ENCODE data around the gene CHST12.
A peak's percentile ranks its signal among the peaks of the same experiment; 100 is the strongest.

Gene CHST12

DNA sequence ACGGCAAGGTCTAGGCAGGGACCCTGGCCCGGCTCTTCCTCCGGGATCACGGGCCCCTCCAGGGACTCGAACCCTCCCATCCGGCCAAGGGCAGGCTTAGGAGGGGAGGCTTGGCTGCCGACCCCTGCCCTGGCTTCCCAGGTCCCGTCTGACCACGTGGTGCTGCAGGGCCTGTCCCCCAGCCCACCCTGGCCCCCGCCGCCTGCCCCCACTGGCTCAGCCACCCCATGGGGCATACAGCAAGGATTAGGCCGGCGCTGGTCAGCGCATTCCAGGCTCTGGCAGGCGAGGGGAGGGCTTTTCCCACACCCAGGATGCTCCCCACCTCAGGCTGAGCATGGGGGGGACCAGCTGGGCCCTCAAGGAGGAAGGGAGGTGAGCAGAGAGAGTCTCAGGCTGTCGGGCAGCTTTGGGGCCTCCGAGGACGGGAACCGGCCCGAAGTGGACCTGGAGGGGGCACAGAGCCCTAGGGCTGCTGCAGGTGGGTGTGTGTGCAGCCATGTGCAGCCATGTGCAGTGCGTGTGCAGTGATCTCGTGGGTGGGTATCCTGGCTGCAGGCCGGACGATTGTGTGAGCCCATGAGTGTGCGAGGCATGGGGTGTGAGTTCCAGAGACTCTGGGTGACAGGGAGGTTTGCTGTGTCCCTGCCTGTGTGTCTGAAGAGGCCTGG is 73.5 kb downstream of the CHST12 start:
- TF ChIP-seq, protein P1, sequence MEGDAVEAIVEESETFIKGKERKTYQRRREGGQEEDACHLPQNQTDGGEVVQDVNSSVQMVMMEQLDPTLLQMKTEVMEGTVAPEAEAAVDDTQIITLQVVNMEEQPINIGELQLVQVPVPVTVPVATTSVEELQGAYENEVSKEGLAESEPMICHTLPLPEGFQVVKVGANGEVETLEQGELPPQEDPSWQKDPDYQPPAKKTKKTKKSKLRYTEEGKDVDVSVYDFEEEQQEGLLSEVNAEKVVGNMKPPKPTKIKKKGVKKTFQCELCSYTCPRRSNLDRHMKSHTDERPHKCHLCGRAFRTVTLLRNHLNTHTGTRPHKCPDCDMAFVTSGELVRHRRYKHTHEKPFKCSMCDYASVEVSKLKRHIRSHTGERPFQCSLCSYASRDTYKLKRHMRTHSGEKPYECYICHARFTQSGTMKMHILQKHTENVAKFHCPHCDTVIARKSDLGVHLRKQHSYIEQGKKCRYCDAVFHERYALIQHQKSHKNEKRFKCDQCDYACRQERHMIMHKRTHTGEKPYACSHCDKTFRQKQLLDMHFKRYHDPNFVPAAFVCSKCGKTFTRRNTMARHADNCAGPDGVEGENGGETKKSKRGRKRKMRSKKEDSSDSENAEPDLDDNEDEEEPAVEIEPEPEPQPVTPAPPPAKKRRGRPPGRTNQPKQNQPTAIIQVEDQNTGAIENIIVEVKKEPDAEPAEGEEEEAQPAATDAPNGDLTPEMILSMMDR (IDR thresholded peaks at IDR 0.05; ENCODE audit: low read depth, low read length, poor library complexity, severe bottlenecking): no peak
- no peak for TF ChIP-seq EZH2phosphoT487 (IDR thresholded peaks at IDR 0.05; ENCODE audit: borderline replicate concordance, low read length)
- no peaks in the 10 kb centered on the region for H3F3A ChIP-seq (ENCODE audit: control insufficient read depth, insufficient read depth)
- H3K4me1 ChIP-seq (ENCODE audit: control insufficient read depth, low read length): peaks cover 3% of the 10 kb centered on the region; the same call in 1 of the 2 replicates
- H3K27ac ChIP-seq (ENCODE audit: low read depth, low read length): no peak overlapping the region
- H3K79me2 ChIP-seq (ENCODE audit: control insufficient read depth, low read length): no peaks in the 10 kb centered on the region
- H3K4me3 ChIP-seq (ENCODE audit: low read length): no peak overlapping the region
- H3K9me3 ChIP-seq (ENCODE audit: control insufficient read depth, insufficient read depth, low read length): no peaks in the 10 kb centered on the region
- H3K27me3 ChIP-seq (ENCODE audit: control insufficient read depth, low read length): no peaks in the 10 kb centered on the region
- no peak overlapping the region for H3K4me2 ChIP-seq (ENCODE audit: low read length)
- H3K9me2 ChIP-seq (replicated peaks; ENCODE audit: control insufficient read depth, low read length): no peaks in the 10 kb centered on the region
- no peaks in the 10 kb centered on the region; the same call in 1 of the 2 replicates for H4K20me1 ChIP-seq (ENCODE audit: control insufficient read depth, insufficient read depth, low read depth, low read length)
- H3K36me3 ChIP-seq (ENCODE audit: control insufficient read depth, low read length): no peaks in the 10 kb centered on the region

DNA sequence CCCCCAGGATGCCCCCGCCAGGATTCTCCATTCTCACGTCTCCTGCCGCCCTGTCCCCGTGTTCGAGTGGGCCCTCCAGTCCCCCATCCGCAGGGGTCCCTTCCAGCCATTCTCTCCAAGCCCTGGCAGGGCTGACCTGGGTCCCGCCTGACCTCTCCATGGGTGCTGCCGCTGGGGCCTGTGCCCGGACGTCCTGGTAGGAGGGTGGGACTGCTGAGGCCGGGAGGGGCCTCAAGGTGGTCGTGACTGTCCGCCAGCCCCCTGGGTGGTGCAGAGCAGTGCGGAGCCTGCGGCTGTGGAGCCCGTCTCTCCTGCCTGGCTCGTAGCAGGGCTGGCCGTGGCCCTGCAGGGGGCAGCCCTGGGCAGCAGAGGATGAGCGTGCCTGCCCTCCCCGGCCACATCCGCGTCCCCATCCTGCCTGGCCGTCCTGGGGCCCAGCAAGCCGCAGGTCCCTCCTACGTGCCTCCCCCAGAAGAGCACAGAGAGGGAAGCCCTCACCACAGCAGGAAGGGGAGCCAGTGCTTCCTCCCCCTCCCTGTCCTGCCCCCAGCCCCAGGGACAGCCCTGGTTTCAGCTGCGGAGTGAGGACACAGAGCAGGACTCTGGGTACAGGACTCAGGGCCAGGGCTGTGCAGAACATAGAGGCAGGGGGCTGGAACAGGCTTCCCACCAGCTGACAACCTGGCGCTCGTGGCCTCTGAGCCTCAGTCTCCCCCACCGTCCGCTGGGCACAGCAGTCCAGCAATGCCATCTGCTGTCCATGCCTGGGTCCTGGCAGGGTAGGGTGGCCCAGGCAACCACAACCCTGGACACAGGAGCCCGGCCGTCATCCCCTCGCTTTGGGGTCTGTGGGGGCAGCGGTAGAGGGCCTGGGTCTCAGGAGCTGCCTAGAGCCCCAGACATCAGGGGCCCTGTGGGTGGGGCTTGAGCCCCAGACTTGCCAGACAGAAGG is 74.3 kb downstream of the CHST12 start:
- TF ChIP-seq, protein P1 (IDR thresholded peaks at IDR 0.05; ENCODE audit: low read depth, low read length, poor library complexity, severe bottlenecking): peak; percentile 51
- no peak for TF ChIP-seq EZH2phosphoT487 (IDR thresholded peaks at IDR 0.05; ENCODE audit: borderline replicate concordance, low read length)
- Histone ChIP-seq H4K20me1 (ENCODE audit: control insufficient read depth, insufficient read depth, low read depth, low read length) (no peaks in the 10 kb centered on the region; the same call in 1 of the 2 replicates), H3F3A (ENCODE audit: control insufficient read depth, insufficient read depth) (no peaks in the 10 kb centered on the region), H3K27me3 (ENCODE audit: control insufficient read depth, low read length) (no peaks in the 10 kb centered on the region), H3K9me2 (replicated peaks; ENCODE audit: control insufficient read depth, low read length) (no peaks in the 10 kb centered on the region), H3K9me3 (ENCODE audit: control insufficient read depth, insufficient read depth, low read length) (no peaks in the 10 kb centered on the region), H3K4me3 (ENCODE audit: low read length) (no peak overlapping the region), H3K27ac (ENCODE audit: low read depth, low read length) (no peak overlapping the region), H3K79me2 (ENCODE audit: control insufficient read depth, low read length) (no peaks in the 10 kb centered on the region), H3K4me2 (ENCODE audit: low read length) (no peak overlapping the region), H3K4me1 (ENCODE audit: control insufficient read depth, low read length) (peaks cover 3% of the 10 kb centered on the region; the same call in 1 of the 2 replicates), H3K36me3 (ENCODE audit: control insufficient read depth, low read length) (no peaks in the 10 kb centered on the region)

DNA sequence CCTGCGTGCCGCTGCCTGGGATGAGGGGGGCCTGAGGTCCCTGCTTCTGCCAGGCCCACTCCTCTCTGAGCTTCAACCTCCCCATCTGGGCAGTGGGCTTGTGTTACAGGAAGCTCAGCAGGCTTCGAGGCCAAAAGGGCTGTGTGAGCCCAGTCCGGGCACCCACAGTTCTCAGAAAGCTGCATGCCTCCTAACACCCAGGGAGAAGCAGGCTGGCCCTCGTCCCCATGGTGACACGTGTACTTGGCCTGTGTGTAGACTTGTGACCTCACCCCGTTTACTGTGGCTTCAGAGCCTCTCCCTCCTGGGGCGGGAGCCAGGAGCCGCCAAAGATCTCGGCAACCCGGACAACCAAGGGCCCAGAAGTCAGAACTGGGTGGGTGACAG is 75.0 kb downstream of the CHST12 start:
- Histone ChIP-seq H3K4me3 (ENCODE audit: low read length) (no peak overlapping the region), H3K4me2 (ENCODE audit: low read length) (no peak overlapping the region), H3K9me2 (replicated peaks; ENCODE audit: control insufficient read depth, low read length) (no peaks in the 10 kb centered on the region), H3K27ac (ENCODE audit: low read depth, low read length) (no peak overlapping the region), H3K79me2 (ENCODE audit: control insufficient read depth, low read length) (no peaks in the 10 kb centered on the region), H4K20me1 (ENCODE audit: control insufficient read depth, insufficient read depth, low read depth, low read length) (no peaks in the 10 kb centered on the region; the same call in 1 of the 2 replicates), H3F3A (ENCODE audit: control insufficient read depth, insufficient read depth) (no peaks in the 10 kb centered on the region), H3K9me3 (ENCODE audit: control insufficient read depth, insufficient read depth, low read length) (no peaks in the 10 kb centered on the region), H3K27me3 (ENCODE audit: control insufficient read depth, low read length) (no peaks in the 10 kb centered on the region), H3K4me1 (ENCODE audit: control insufficient read depth, low read length) (peaks cover 3% of the 10 kb centered on the region; the same call in 1 of the 2 replicates), H3K36me3 (ENCODE audit: control insufficient read depth, low read length) (no peaks in the 10 kb centered on the region)
- TF ChIP-seq, protein P1 (IDR thresholded peaks at IDR 0.05; ENCODE audit: low read depth, low read length, poor library complexity, severe bottlenecking): no peak
- no peak for TF ChIP-seq EZH2phosphoT487 (IDR thresholded peaks at IDR 0.05; ENCODE audit: borderline replicate concordance, low read length)
